H1 (cell line): Measurements from ENCODE around the gene AGAP1. TPM values are rescaled to one million over a fixed set of nuclear protein-coding genes. Genes with fewer than 3 reads are reported as not detected.

Experiments
- CTCF ChIA-PET: fragments of 300-600 bp; sonication (Branson Sonifier 250); formaldehyde crosslinking; loops from one replicate; lab custom pipeline; 2021; ENCODE audit not compliant: partially characterized antibody; lab: Charles Lee
- POLR2A ChIA-PET: fragments of 300-600 bp; sonication (Branson Sonifier 250); formaldehyde crosslinking; loops from one replicate; lab custom pipeline; 2021; ENCODE audit warnings: inconsistent platforms; ENCODE audit not compliant: partially characterized antibody; lab: Charles Lee
- DNase-seq, 2 experiments: peaks; one replicate each; pipeline versions ENCODE4 v3.0.0 to v3.0.0-alpha.2; 2010 to 2022; ENCODE audit warnings: low spot score in 2 of 2, low read depth in 1 of 2, mixed read lengths in 1 of 2
- FAIRE-seq: peaks from 2 replicates; lab custom pipeline; 2011; peaks lifted over from hg19 to GRCh38; lab: Jason Lieb, UNC
- H2AFZ ChIP-seq: 2 replicates; pipeline ENCODE4 v1.8.1; 2012; ENCODE audit warnings: low read length, inconsistent platforms
- H2AK5ac ChIP-seq: 2 replicates; pipeline ENCODE4 v1.6.1; 2013; ENCODE audit warnings: low read depth, low read length
- H2BK120ac ChIP-seq: replicated peaks from 2 replicates; pipeline ENCODE3; 2013; ENCODE audit warnings: low read depth, low read length, inconsistent platforms
- H2BK12ac ChIP-seq: 2 replicates; pipeline ENCODE4 v1.6.1; 2013; ENCODE audit warnings: low read depth, low read length
- H2BK15ac ChIP-seq: 2 replicates; pipeline ENCODE4 v1.6.1; 2013; ENCODE audit warnings: low read length
- H2BK20ac ChIP-seq: 2 replicates; pipeline ENCODE4 v1.6.1; 2013; ENCODE audit warnings: low read length
- H2BK5ac ChIP-seq: 2 replicates; pipeline ENCODE4 v1.6.1; 2013; ENCODE audit warnings: low read depth, low read length
- H3K14ac ChIP-seq: 2 replicates; pipeline ENCODE4 v1.6.1; 2013; ENCODE audit warnings: inconsistent platforms; ENCODE audit not compliant: insufficient read length
- H3K18ac ChIP-seq: 2 replicates; pipeline ENCODE4 v1.6.1; 2013; ENCODE audit warnings: low read length; ENCODE audit errors: extremely low read depth
- H3K23ac ChIP-seq: 2 replicates; pipeline ENCODE4 v1.6.1; 2013; ENCODE audit warnings: inconsistent platforms; ENCODE audit not compliant: insufficient read length
- H3K23me2 ChIP-seq: 2 replicates; pipeline ENCODE4 v1.6.1; 2013; ENCODE audit warnings: low read depth, low read length
- H3K27ac ChIP-seq: 2 replicates; pipeline ENCODE4 v1.6.1; 2011; ENCODE audit warnings: low read depth, low read length, inconsistent platforms
- H3K27me3 ChIP-seq, 4 experiments: replicated peaks in 1 of 4; 1 replicate in 1 of 4; 2 replicates in 3 of 4; pipeline versions ENCODE4 v1.6.1 to v1.8.1; 2011 to 2013; ENCODE audit warnings: low read length in 3 of 4, mild to moderate bottlenecking in 3 of 4, inconsistent platforms in 2 of 4, mixed read lengths in 2 of 4, moderate library complexity in 1 of 4; ENCODE audit not compliant: control insufficient read depth in 3 of 4, insufficient read depth in 3 of 4; ENCODE audit errors: extremely low read depth in 1 of 4
- H3K36me3 ChIP-seq, 4 experiments: 2 replicates each; pipeline versions ENCODE4 v1.6.1 to v1.8.1; 2011 to 2013; ENCODE audit warnings: mild to moderate bottlenecking in 4 of 4, low read length in 3 of 4, moderate library complexity in 2 of 4, control low read depth in 1 of 4, inconsistent platforms in 1 of 4; ENCODE audit not compliant: insufficient read depth in 4 of 4, control insufficient read depth in 2 of 4
- H3K4ac ChIP-seq: replicated peaks from 2 replicates; pipeline ENCODE3; 2013; ENCODE audit warnings: low read length, low read depth, mixed read lengths, inconsistent platforms; ENCODE audit not compliant: insufficient read length
- H3K4me1 ChIP-seq, 4 experiments: replicated peaks in 1 of 4; 1 replicate in 1 of 4; 2 replicates in 3 of 4; pipeline versions ENCODE4 v1.6.1 to v1.8.1; 2011 to 2013; ENCODE audit warnings: low read length in 3 of 4, inconsistent platforms in 2 of 4, mixed read lengths in 1 of 4; ENCODE audit not compliant: insufficient read depth in 4 of 4, control insufficient read depth in 3 of 4
- H3K4me2 ChIP-seq, 2 experiments: 2 replicates each; pipeline versions ENCODE4 v1.6.1 to v1.8.1; 2011 to 2013; ENCODE audit warnings: low read depth in 2 of 2, low read length in 2 of 2, control low read depth in 1 of 2, inconsistent platforms in 1 of 2, mild to moderate bottlenecking in 1 of 2; ENCODE audit not compliant: insufficient read depth in 1 of 2
- H3K4me3 ChIP-seq, 4 experiments: fragments of 200-600, 300-600 bp in 1 of 4; sonication (generic), shearing (Covaris generic), sonication (Bioruptor Twin) in 1 of 4; 2 replicates each; pipeline versions ENCODE4 v1.5.1 to v1.8.1; 2011 to 2016; ENCODE audit warnings: low read length in 4 of 4, low read depth in 3 of 4, control low read depth in 2 of 4, inconsistent platforms in 2 of 4, mild to moderate bottlenecking in 2 of 4, mixed read lengths in 1 of 4, moderate library complexity in 1 of 4; ENCODE audit not compliant: insufficient read depth in 2 of 4; ENCODE audit errors: extremely low read depth in 1 of 4
- H3K56ac ChIP-seq: replicated peaks from 2 replicates; pipeline ENCODE3; 2013; ENCODE audit warnings: low read depth, mild to moderate bottlenecking, mixed read lengths, low read length, inconsistent platforms; ENCODE audit not compliant: insufficient read length
- H3K79me1 ChIP-seq: 2 replicates; pipeline ENCODE4 v1.6.1; 2013; ENCODE audit warnings: low read depth, low read length, control low read depth
- H3K79me2 ChIP-seq, 2 experiments: 2 replicates each; pipeline versions ENCODE4 v1.6.1 to v1.8.1; 2012 to 2013; ENCODE audit warnings: low read length in 2 of 2, mild to moderate bottlenecking in 2 of 2, inconsistent platforms in 1 of 2; ENCODE audit not compliant: insufficient read depth in 2 of 2, control insufficient read depth in 1 of 2
- H3K9ac ChIP-seq, 4 experiments: replicated peaks in 1 of 4; 1 replicate in 1 of 4; 2 replicates in 3 of 4; pipeline versions ENCODE4 v1.6.1 to v1.8.1; 2011 to 2013; ENCODE audit warnings: low read depth in 3 of 4, low read length in 3 of 4, control low read depth in 2 of 4, mild to moderate bottlenecking in 2 of 4, moderate library complexity in 2 of 4, inconsistent platforms in 1 of 4; ENCODE audit errors: extremely low read depth in 1 of 4
- H3K9me3 ChIP-seq, 2 experiments: 2 replicates each; pipeline versions ENCODE4 v1.6.1 to v1.8.1; 2012 to 2013; ENCODE audit warnings: mild to moderate bottlenecking in 2 of 2, moderate library complexity in 2 of 2, control low read depth in 1 of 2, inconsistent platforms in 1 of 2, low read depth in 1 of 2, low read length in 1 of 2, mixed read lengths in 1 of 2; ENCODE audit not compliant: insufficient read depth in 2 of 2
- H4K20me1 ChIP-seq, 2 experiments: replicated peaks in 1 of 2; 2 replicates each; pipeline versions ENCODE3 to v1.8.1; 2011 to 2013; ENCODE audit warnings: inconsistent platforms in 2 of 2, low read length in 2 of 2, mild to moderate bottlenecking in 1 of 2; ENCODE audit not compliant: insufficient read depth in 2 of 2, control insufficient read depth in 1 of 2
- H4K5ac ChIP-seq: 2 replicates; pipeline ENCODE4 v1.6.1; 2013; ENCODE audit warnings: low read length, low read depth, mixed read lengths, inconsistent platforms; ENCODE audit not compliant: insufficient read length
- H4K8ac ChIP-seq: 2 replicates; pipeline ENCODE4 v1.8.0; 2013; ENCODE audit warnings: mild to moderate bottlenecking, moderate library complexity, low read length, inconsistent platforms; ENCODE audit not compliant: insufficient read depth; ENCODE audit errors: extremely low read depth
- H4K91ac ChIP-seq: replicated peaks from 2 replicates; pipeline ENCODE3; 2013; ENCODE audit warnings: low read length, mixed read lengths, inconsistent platforms; ENCODE audit not compliant: insufficient read length
- BACH1 ChIP-seq: IDR thresholded peaks from 2 replicates; pipeline ENCODE4 v1.6.1; 2012; ENCODE audit warnings: low read length, improper control_type of control experiment
- BRCA1 ChIP-seq: IDR thresholded peaks from 2 replicates; pipeline ENCODE4 v1.6.1; 2012; ENCODE audit warnings: low read depth, low read length, improper control_type of control experiment
- EGR1 ChIP-seq: IDR thresholded peaks from 2 replicates; pipeline ENCODE4 v1.6.1; 2011; ENCODE audit warnings: low read depth, low read length, borderline replicate concordance
- KDM1A ChIP-seq: fragments of 200-600, 300-600 bp; sonication (generic); IDR thresholded peaks from 2 replicates; pipeline ENCODE4 v1.7.1; 2016; ENCODE audit warnings: mild to moderate bottlenecking, low read length, borderline replicate concordance
- MAX ChIP-seq: IDR thresholded peaks from 2 replicates; pipeline ENCODE4 v1.6.1; 2012; ENCODE audit warnings: inconsistent platforms
- POLR2AphosphoS5 ChIP-seq: IDR thresholded peaks from 2 replicates; pipeline ENCODE4 v1.6.1; 2011; ENCODE audit warnings: low read depth, low read length
- TAF7 ChIP-seq: optimal IDR thresholded peaks from 2 replicates; pipeline ENCODE3; 2011; ENCODE audit warnings: low read depth, mild to moderate bottlenecking, inconsistent platforms, low read length, moderate library complexity, borderline replicate concordance
- TEAD4 ChIP-seq: IDR thresholded peaks from 2 replicates; pipeline ENCODE4 v1.6.1; 2012; ENCODE audit warnings: low read depth, low read length, inconsistent platforms, mixed read lengths
- WGBS, 2 experiments: shearing (Covaris generic) in 1 of 2; methylation state at CpG; one replicate each; pipeline versions ENCODE4 v1.1.6 to v1.1.7; 2013 to 2015; ENCODE audit warnings: low lambda C conversion rate in 2 of 2, mixed read lengths in 2 of 2, inconsistent platforms in 1 of 2, low coverage in 1 of 2, missing lambda C conversion rate in 1 of 2; ENCODE audit not compliant: insufficient replicate concordance in 2 of 2, insufficient coverage in 1 of 2, insufficient read length in 1 of 2; ENCODE audit errors: extremely low coverage in 1 of 2, missing lambda C conversion rate in 1 of 2; 5-methylcytosine and 5-hydroxymethylcytosine counted together
- polyA plus RNA-seq, 7 experiments: library from polyadenylated mRNA; depleted of rRNA in 3 of 7; stranded (reverse) in 5 of 7; unstranded in 2 of 7; fragments of >200 nt in 5 of 7; fragments of 200-250 nt in 2 of 7; gene quantifications; 1 replicate in 5 of 7; 2 replicates in 1 of 7; 4 replicates in 1 of 7; pipeline versions ENCODE4 v1.2.1 to v1.2.3, GENCODE V29; 2011 to 2013; ENCODE audit warnings: missing spikeins in 2 of 7, mixed read lengths in 2 of 7
- total RNA-seq: library from RNA; stranded (reverse); fragmentation: NEBNext Ultra II Directional; extraction: Animal tissue kit (Norgen Biotek cat#: 25700); gene quantifications from 2 replicates; pipeline ENCODE4 v1.2.1, GENCODE V29; 2021

The AGAP1 gene
- total and polyA plus RNA-seq, 2 of the 8 experiments (the other 6 are each of a cell fraction or from before 2014, with no cell fraction given): 18.1 to 39.4 TPM

- Histone ChIP-seq H3K36me3 (peaks cover 0 to 3% (median 0%) of the 10 kb centered on the region in 4 experiments; a peak in 2 of 8 replicates), H2BK120ac (no peak overlapping the region), H3K23me2 (no peaks in the 10 kb centered on the region), H4K91ac (no peak overlapping the region), H3K4me1 (no peaks in the 10 kb centered on the region), H2AFZ (no peak overlapping the region), H3K14ac (no peak overlapping the region), H3K4me2 (no peak overlapping the region), H3K23ac (no peak overlapping the region), H2BK15ac (no peak overlapping the region), H3K56ac (no peak overlapping the region), H4K20me1 (peaks cover 0 to 3% of the 10 kb centered on the region in 2 experiments), H3K4ac (no peak overlapping the region), H3K18ac (no peak overlapping the region), H3K4me3 (no peak overlapping the region), H3K79me1 (no peaks in the 10 kb centered on the region), H3K9ac (no peak overlapping the region), H2BK12ac (no peak overlapping the region), H2BK20ac (no peak overlapping the region), H4K8ac (no peak overlapping the region), H2AK5ac (no peak overlapping the region), H3K79me2 (no peaks in the 10 kb centered on the region)
- no peak for DNase-seq
- POLR2A ChIA-PET: no interaction called here
- TF ChIP-seq KDM1A (no peak), MAX (no peak), TEAD4 (no peak), EGR1 (no peak), BRCA1 (no peak), BACH1 (no peak), POLR2AphosphoS5 (no peak), TAF7 (no peak)
- TF ChIP-seq, all 59 proteins: peak for 0
- Histone ChIP-seq H4K5ac (no peak overlapping the region), H3K27me3 (no peaks in the 10 kb centered on the region), H3K27ac (no peak overlapping the region), H3K9me3 (no peaks in the 10 kb centered on the region), H2BK5ac (no peak overlapping the region)
- FAIRE-seq: no peak
- CTCF ChIA-PET: interaction anchor here (1.3 kb wide), 1 partner anchor 12 kb away, joined by 3 read pairs; no protein-coding TSS in a partner anchor
- 93% methylated on average over 21 of the region's 23 CpGs; no CpG with 5 or more reads in 1 of the 2 experiments for WGBS, 2 experiments
Observed at GRCh38 chr2:235970204-235971040, 476.6 kb downstream of the AGAP1 start.
